Measurements from ENCODE around the gene RPTN. TPM values are rescaled to one million over a fixed set of nuclear protein-coding genes. Genes with fewer than 3 reads are reported as not detected.

The RPTN gene
- total RNA-seq, 1 experiment from 2014 or later: not detected

DNA sequence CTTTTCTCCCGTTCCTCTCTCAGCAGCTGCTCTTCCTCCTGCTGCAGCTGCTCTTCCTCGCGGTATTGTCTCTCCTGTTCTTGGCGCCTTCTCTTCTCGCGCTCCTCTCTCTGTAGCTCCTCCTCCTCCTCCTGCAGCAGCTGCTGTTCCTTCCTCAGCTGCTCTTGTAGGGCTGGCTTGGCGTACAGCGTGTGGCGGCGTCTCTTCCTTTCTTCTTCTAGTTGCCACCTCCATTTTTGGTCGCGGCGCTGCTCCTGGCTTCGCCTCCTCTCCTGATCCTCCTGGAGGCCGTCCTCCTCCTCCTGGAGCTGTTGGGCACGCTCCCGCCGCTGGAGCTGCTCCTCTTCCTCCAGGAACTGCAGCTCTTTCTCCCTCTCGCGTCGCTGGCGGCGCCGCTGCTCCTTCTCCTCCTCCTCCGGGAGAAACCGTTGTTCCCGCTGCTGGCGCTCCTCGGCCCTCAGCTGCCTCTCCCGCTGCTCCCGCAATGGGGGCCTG, 48.6 kb downstream of the RPTN start:
- Histone ChIP-seq H3K4me3 (ENCODE audit: insufficient read depth, low read depth, low read length) (no peak overlapping the region), H3K36me3 (replicated peaks; ENCODE audit: control insufficient read depth, insufficient read depth, low read length) (no peaks in the 10 kb centered on the region), H3K27me3 (ENCODE audit: control insufficient read depth, insufficient read depth, low read length) (peaks cover 83% of the 10 kb centered on the region)
- DNase-seq: peak; percentile 59

DNA sequence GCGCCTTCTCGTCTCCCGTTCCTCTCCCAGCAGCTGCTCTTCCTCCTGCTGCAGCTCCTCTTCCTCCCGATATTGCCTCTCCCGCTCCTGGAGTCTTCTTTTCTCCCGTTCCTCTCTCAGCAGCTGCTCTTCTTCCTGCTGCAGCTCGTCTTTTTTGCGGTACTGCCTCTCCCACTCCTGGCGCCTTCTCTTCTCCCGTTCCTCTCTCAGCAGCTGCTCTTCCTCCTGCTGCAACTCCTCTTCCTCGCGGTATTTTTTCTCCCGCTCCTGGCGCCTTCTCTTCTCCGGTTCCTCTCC, 49.1 kb downstream of the RPTN start:
- Histone ChIP-seq H3K4me3 (ENCODE audit: insufficient read depth, low read depth, low read length) (no peak overlapping the region), H3K36me3 (replicated peaks; ENCODE audit: control insufficient read depth, insufficient read depth, low read length) (no peaks in the 10 kb centered on the region), H3K27me3 (ENCODE audit: control insufficient read depth, insufficient read depth, low read length) (peaks cover 84% of the 10 kb centered on the region)
- no peak for DNase-seq

DNA sequence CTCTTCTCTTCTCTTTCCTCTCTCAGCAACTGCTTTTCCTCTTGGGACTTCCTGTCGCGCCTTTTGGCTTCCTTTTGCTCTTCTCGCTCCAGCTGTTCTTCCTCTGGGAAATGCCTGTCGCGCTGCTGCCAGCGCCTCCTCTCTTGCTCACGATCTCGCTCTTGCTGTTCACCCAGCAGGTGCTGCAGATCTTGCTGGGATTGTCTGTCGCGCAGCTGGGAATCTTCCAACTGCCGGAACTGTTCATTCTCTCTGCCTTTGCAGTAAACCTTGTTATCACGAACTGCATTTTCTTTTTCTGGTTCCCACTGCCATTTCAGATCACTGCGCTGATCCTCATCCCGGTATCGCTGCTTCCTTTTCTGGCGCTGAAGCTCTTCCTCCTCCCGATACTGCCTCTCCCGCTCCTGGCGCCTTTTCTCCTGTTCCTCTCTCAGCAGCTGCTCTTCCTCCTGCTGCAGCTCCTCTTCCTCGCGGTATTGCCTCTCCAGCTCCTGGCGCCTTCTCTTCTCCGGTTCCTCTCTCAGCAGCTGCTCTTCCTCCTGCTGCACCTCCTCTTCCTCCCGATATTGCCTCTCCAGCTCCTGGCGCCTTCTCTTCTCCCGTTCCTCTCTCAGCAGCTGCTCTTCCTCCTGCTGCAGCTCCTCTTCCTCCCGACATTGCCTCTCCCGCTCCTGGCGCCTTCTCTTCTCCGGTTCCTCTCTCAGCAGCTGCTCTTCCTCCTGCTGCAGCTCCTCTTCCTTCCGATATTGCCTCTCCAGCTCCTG, 49.6 kb downstream of the RPTN start:
- Histone ChIP-seq H3K4me3 (ENCODE audit: insufficient read depth, low read depth, low read length) (no peak overlapping the region), H3K27me3 (ENCODE audit: control insufficient read depth, insufficient read depth, low read length) (peaks cover 83% of the 10 kb centered on the region), H3K36me3 (replicated peaks; ENCODE audit: control insufficient read depth, insufficient read depth, low read length) (no peaks in the 10 kb centered on the region)
- DNase-seq: peak; percentile 14

DNA sequence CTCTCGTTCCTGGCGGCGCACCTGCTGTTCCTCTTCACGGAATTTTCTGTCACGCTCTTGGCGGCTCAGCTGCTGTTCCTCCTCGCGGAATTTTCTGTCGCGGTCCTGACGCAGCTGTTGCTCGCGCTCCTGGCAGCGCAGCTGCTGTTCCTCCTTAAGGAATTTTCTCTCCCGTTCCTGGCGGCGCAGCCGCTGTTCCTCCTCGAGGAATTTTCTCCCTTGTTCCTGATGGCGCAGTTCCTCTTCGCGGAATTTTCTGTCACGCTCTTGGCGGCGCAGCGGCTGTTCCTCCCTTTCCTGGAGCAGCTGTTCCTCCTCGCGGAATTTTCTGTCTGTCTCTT, 50.2 kb downstream of the RPTN start:
- no peak overlapping the region for H3K4me3 ChIP-seq (ENCODE audit: insufficient read depth, low read depth, low read length)
- no peak for DNase-seq
- H3K27me3 ChIP-seq (ENCODE audit: control insufficient read depth, insufficient read depth, low read length): peaks cover 82% of the 10 kb centered on the region
- no peaks in the 10 kb centered on the region for H3K36me3 ChIP-seq (replicated peaks; ENCODE audit: control insufficient read depth, insufficient read depth, low read length)

DNA sequence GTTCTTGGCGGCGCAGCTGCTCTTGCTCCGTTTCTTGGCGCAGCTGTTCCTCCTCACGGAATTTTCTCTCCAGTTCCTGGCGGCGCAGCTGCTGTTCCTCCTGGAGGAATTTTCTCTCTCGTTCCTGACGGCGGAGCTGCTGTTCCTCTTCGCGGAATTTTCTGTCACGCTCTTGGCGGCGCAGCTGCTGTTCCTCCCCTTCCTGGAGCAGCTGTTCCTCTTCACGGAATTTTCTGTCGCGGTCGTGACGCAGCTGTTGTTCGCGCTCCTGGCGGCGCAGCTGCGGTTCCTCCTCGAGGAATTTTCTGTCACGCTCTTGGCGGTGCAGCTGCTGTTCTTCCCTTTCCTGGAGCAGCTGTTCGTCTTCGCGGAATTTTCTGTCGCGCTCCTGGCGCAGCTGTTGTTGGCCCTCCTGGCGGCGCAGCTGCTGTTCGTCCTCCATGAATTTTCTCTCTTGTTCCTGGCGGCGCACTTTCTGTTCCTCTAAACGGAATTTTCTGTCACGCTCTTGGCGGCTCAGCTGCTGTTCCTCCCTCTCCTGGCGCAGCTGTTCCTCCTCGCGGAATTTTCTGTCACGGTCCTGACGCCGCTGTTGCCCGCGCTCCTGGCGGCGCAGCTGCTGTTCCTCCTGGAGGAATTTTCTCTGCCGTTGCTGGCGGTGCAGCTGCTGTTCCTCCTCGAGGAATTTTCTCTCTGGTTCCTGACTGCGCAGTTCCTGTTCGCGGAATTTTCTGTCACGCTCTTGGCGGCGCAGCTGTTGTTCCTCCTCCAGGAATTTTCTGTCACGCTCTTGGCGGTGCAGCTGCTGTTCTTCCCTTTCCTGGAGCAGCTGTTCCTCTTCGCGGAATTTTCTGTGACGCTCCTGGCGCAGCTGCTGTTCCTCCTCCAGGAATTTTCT, 50.8 kb downstream of the RPTN start:
- H3K27me3 ChIP-seq (ENCODE audit: control insufficient read depth, insufficient read depth, low read length): peaks cover 77% of the 10 kb centered on the region
- peak; percentile 30 for DNase-seq
- H3K4me3 ChIP-seq (ENCODE audit: insufficient read depth, low read depth, low read length): no peak overlapping the region
- no peaks in the 10 kb centered on the region for H3K36me3 ChIP-seq (replicated peaks; ENCODE audit: control insufficient read depth, insufficient read depth, low read length)

DNA sequence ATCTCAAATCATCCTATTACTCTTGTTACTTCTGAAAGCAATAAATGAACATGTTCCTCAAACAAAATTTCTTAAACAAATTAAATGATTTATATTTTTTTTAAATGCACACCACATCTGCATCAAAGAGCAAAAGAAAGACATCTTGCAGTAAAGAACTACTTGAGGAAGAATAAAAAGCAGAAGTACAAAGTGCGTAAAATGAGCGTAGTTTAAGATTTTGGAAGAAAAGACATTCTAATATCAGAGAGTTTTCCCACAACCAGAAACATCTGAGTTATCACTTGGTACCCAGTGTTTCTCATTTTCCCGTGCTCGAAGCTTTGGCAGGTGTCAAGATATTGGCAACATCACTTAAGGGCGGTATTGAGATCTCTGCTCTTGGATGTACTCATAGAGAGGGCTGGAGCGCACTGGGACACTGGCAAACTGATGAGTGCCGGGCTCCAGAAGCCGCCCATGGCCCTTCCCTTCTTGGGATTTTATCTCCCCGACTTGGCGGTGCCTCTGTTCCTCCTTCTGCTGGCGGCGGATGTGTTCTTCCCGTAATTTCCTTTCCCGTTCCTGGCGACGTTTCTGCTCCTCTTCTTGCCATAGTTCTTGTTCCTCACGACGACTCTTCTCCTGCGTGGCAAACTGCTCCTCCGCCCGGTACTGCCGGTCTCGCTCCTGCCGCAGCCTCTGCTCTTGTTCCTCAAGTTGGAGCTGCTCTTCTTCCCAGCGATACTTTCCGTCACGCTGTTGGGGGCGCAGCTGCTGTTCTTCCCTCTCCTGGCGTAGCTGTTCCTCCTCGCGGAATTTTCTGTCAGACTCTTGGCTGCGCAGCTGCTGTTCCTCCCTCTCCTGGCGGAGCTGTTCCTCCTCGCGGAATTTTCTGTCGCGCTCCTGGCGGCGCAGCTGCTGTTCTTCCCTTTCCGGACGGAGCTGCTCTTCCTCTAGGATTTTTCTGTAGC, 51.7 kb downstream of the RPTN start:
- H3K36me3 ChIP-seq (replicated peaks; ENCODE audit: control insufficient read depth, insufficient read depth, low read length): no peaks in the 10 kb centered on the region

DNA sequence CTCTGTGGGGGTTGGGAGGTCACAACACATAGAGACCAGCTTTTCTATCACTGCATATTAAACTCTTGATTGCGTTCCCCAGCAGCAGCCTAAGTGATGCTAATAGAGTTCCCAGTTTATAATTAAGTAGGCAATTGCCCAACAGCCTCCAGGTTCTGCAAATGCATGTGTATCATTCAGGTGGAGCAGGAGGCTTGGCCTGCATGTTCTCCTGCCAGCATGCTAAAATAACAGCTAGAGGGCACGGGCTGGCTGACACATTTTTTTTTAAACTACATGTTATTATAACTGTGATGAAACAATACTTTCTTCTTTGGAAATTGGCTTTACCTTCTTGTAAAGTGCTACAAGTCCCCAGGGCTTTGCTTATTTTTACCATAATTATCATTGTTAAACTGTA, 54.2 kb downstream of the RPTN start:
- Histone ChIP-seq H3K27me3 (ENCODE audit: control insufficient read depth, insufficient read depth, low read length) (peaks cover 45% of the 10 kb centered on the region), H3K4me3 (ENCODE audit: insufficient read depth, low read depth, low read length) (no peak overlapping the region), H3K36me3 (replicated peaks; ENCODE audit: control insufficient read depth, insufficient read depth, low read length) (no peaks in the 10 kb centered on the region)
- no peak for DNase-seq

More for the DNA sequence above, 51.7 kb downstream of the RPTN start:
- no peak overlapping the region for H3K4me3 ChIP-seq (ENCODE audit: insufficient read depth, low read depth, low read length)
- H3K27me3 ChIP-seq (ENCODE audit: control insufficient read depth, insufficient read depth, low read length): peaks cover 67% of the 10 kb centered on the region
- peak; percentile 28 for DNase-seq

Other genes with a start within 250 kb of the RPTN start
- gene THEM4, start 249.7 kb downstream of the RPTN start, total RNA-seq (2014; rRNA removed; shearing (Covaris generic)): 21.4 and 22.6 TPM in 2 replicates
- gene S100A10, start 165.4 kb downstream of the RPTN start, total RNA-seq (2014; rRNA removed; shearing (Covaris generic)): 102 and 116 TPM in 2 replicates
- 474 and 597 TPM in 2 replicates for gene S100A11, start 122.2 kb downstream of the RPTN start, total RNA-seq (2014; rRNA removed; shearing (Covaris generic))
- not detected in 2 replicates for gene TCHHL1, start 70.2 kb downstream of the RPTN start, total RNA-seq (2014; rRNA removed; shearing (Covaris generic))
- gene TCHH, start 43.8 kb downstream of the RPTN start, total RNA-seq (2014; rRNA removed; shearing (Covaris generic)): not detected in 2 replicates
- not detected in 2 replicates for gene HRNR, start 65.0 kb upstream of the RPTN start, total RNA-seq (2014; rRNA removed; shearing (Covaris generic))
- gene FLG, start 166.0 kb upstream of the RPTN start, total RNA-seq (2014; rRNA removed; shearing (Covaris generic)): not detected in 2 replicates
- gene FLG2, start 200.8 kb upstream of the RPTN start, total RNA-seq (2014; rRNA removed; shearing (Covaris generic)): not detected in 2 replicates